Adipocyte (in vitro differentiated cells): ENCODE measurements around the gene RUNX3.
"Not testable (repeated sequence)": the region's sequence is repeated elsewhere in the genome, so short reads cannot be mapped to it uniquely, and the experiment has no call there.

Experiments used
- DNase-seq: peaks from one replicate; pipeline ENCODE4 v3.0.0-alpha.2; 2015; ENCODE audit warnings: low read depth
- H3K27me3 ChIP-seq: replicated peaks from 2 replicates; pipeline ENCODE4 v1.7.0; 2013; ENCODE audit warnings: mild to moderate bottlenecking, low read length, moderate library complexity; ENCODE audit not compliant: control insufficient read depth, insufficient read depth
- H3K36me3 ChIP-seq: 2 replicates; pipeline ENCODE4 v1.7.0; 2013; ENCODE audit warnings: low read length, mild to moderate bottlenecking, moderate library complexity; ENCODE audit not compliant: control insufficient read depth, insufficient read depth, severe bottlenecking
- H3K4me1 ChIP-seq: 2 replicates; pipeline ENCODE4 v1.7.0; 2013; ENCODE audit warnings: mild to moderate bottlenecking, low read length, moderate library complexity; ENCODE audit not compliant: control insufficient read depth, insufficient read depth
- H3K4me3 ChIP-seq: 2 replicates; pipeline ENCODE4 v1.7.0; 2013; ENCODE audit warnings: mild to moderate bottlenecking, low read length, moderate library complexity
- H3K9ac ChIP-seq: 2 replicates; pipeline ENCODE4 v1.7.0; 2013; ENCODE audit warnings: mild to moderate bottlenecking, low read length, moderate library complexity
- H3K9me3 ChIP-seq: 2 replicates; pipeline ENCODE4 v1.7.0; 2013; ENCODE audit warnings: mild to moderate bottlenecking, low read length, moderate library complexity; ENCODE audit not compliant: control insufficient read depth

Gene RUNX3

GRCh38 chr1:24930260-24931145 lies at the start of gene RUNX3:
RUNX3 (minus strand) TSS chr1:24930276; CDS start chr1:24929868, 408 bp downstream.
- no peaks in the 10 kb centered on the region for H3K4me1 ChIP-seq
- no peak within 1 kb of the TSS for H3K9ac ChIP-seq
- no peaks in the 10 kb centered on the region for H3K9me3 ChIP-seq
- H3K4me3 ChIP-seq: no peak within 1 kb of the TSS
- H3K27me3 ChIP-seq: peaks cover 87% of the 10 kb centered on the region
- DNase-seq: no peak
- no peaks in the 10 kb centered on the region for H3K36me3 ChIP-seq

DNA sequence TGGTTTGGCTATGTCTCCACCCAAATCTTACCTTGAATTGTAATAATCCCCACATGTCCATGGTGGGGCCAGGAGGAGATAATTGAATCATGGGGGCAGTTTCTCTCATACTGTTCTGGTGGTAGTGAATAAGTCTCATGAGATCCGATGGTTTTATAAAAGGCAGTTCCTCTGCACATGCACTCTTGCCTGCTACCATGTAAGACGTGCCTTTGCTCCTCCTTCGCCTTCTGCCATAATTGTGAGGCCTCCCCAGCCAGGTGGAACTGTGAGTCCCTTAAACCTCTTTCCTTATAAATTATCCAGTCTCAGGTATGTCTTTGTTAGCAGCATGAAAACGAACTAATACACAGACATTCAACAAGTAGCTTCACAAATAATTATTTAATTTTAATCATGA lies 49.2 kb upstream of the RUNX3 start:
- not testable (repeated sequence) for H3K36me3 ChIP-seq, H3K4me3 ChIP-seq, H3K4me1 ChIP-seq, H3K9ac ChIP-seq, DNase-seq
- H3K9me3 ChIP-seq: peaks cover 35% of the 10 kb centered on the region
- peaks cover 44% of the 10 kb centered on the region for H3K27me3 ChIP-seq

- Histone ChIP-seq H3K4me3 (no peak overlapping the region), H3K9ac (no peak overlapping the region), H3K36me3 (no peaks in the 10 kb centered on the region), H3K27me3 (peaks cover 39% of the 10 kb centered on the region), H3K9me3 (peaks cover 36% of the 10 kb centered on the region), H3K4me1 (no peaks in the 10 kb centered on the region)
- DNase-seq: no peak
These were observed 48.4 kb upstream of the RUNX3 start for GRCh38 chr1:24978383-24979032.

GRCh38 chr1:24975391-24975790 lies 45.3 kb upstream of the RUNX3 start:
- Histone ChIP-seq H3K27me3 (peaks cover 29% of the 10 kb centered on the region), H3K36me3 (no peaks in the 10 kb centered on the region), H3K9me3 (peaks cover 36% of the 10 kb centered on the region), H3K4me3 (no peak overlapping the region), H3K4me1 (peaks cover 2% of the 10 kb centered on the region), H3K9ac (no peak overlapping the region)
- DNase-seq: no peak

DNA sequence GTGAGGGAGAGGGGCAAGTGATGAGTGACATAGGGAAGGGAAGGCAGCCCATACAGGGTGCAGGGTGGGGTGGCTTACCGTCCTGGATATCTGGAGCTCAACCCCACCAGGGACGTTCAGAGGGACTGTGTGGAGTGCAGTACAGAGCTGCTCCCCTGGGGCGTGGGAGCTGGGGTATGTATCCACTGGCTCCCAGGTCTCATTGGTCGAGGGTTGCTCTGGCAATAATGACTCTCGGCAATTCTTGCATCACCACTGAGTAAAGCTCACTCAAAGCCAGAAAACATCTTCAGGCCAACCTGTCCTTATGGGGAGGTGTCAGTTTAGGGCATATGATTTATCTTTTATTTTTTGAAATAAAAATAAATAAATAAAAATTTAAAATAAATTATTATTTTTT lies 43.2 kb upstream of the RUNX3 start:
- Histone ChIP-seq H3K27me3 (peaks cover 17% of the 10 kb centered on the region), H3K9ac (no peak overlapping the region), H3K36me3 (no peaks in the 10 kb centered on the region), H3K4me3 (no peak overlapping the region), H3K4me1 (peaks cover 6% of the 10 kb centered on the region), H3K9me3 (peaks cover 27% of the 10 kb centered on the region)
- DNase-seq: no peak

DNA sequence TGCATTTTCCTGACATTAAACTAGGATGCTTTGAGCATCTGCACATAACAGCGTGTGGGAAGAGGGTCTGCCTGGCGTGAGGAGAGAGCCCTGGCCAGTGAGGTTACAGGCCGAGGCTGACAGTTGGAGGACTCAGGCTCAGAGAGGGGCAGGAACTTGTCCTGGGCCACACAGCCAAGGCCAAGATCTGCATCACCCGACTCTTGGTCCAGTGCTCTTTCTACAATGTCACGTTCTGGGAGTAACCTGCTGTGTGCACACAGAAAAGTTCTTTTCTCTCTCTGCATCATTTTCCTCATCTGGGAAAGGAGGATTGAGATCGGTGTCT lies 42.8 kb upstream of the RUNX3 start:
- no peak overlapping the region for H3K9ac ChIP-seq
- H3K36me3 ChIP-seq: no peaks in the 10 kb centered on the region
- H3K4me1 ChIP-seq: peaks cover 6% of the 10 kb centered on the region
- no peak for DNase-seq
- H3K9me3 ChIP-seq: peaks cover 27% of the 10 kb centered on the region
- no peak overlapping the region for H3K4me3 ChIP-seq
- peaks cover 12% of the 10 kb centered on the region for H3K27me3 ChIP-seq

DNA sequence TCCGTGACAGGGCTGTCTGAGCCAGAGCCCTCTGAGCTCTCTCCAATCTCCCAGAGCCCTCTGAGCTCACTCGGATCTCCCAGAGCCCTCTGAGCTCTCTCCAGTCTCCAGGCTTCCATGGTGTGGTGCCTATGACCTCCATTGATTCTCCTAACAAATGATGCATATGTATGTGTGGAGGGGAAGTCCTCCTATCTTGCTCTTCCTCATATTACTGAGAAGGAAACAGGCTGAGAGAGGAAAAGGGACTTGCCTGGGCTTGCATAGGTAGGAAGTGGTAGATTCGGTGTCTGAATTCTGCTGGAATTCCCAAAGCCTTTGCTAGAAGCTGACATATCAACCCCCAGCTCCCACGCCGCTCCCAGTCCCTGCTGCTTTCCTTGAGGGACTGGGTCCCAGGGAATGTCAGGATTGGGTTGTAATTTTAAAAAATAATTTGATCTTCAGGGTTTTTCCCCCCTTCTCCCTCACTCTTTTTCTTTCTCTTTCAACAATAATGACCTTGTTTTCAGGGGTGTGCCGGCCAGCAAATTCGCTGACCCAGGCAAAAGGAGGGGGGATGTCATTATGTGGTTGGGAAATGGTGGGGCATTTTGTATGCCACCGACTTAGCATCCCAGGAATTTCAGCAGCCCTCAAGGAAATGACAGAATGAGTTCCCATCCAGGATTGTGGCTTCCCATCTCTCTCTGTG lies 42.3 kb upstream of the RUNX3 start:
- H3K9me3 ChIP-seq: peaks cover 27% of the 10 kb centered on the region
- H3K4me1 ChIP-seq: peaks cover 6% of the 10 kb centered on the region

DNA sequence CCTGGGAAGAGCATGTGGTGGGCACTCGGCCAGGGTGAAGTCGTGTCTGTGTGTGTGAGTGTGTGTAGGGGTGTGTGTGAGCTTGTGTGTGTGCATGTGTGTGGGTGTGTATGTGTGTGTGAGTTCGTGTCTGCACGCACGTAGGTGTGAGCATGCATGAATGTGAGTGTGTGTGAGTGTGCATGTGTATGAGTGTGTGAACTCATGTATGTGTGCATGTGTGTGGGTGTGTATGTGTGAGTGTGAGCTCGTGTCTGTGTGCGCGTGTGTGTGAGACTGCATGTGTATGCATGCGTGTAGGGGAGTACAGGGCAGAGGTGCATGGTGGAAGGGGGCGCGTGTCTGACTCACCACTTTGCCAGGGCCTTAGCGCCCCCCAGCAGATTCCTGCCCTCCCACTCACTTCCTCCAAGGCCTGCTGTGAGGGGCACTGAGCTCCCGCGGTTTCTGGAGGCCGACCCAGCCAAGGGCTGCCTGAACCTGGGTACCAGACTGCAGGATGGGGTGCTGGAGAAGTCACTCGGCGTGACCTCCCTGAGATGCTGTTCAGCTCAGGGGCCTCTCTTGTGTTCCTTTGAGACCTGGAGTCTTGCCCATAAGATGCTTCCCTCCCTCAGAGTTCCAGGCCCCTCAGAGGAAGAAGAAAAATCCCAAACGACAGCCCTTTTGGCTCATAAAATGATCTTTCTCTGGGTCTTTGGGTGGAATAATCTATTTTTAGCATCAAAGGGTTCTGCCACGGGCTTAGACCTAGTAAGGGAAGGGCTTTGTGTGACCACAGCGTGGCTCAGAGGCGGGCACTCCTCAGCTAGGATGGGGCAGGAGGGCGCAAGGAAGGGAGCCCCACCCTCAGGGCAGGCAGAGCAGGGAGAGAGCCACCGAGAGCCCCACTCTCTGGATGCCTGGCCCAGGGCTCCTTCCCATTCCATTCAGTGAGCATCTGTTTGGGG lies 41.1 kb upstream of the RUNX3 start:
- no peak overlapping the region for H3K4me3 ChIP-seq
- DNase-seq: no peak
- no peaks in the 10 kb centered on the region for H3K36me3 ChIP-seq
- H3K4me1 ChIP-seq: peaks cover 6% of the 10 kb centered on the region
- peaks cover 20% of the 10 kb centered on the region for H3K9me3 ChIP-seq
- peaks cover 12% of the 10 kb centered on the region for H3K27me3 ChIP-seq
- no peak overlapping the region for H3K9ac ChIP-seq

More for the DNA sequence above, 42.3 kb upstream of the RUNX3 start:
- peaks cover 12% of the 10 kb centered on the region for H3K27me3 ChIP-seq
- H3K9ac ChIP-seq: no peak overlapping the region
- no peaks in the 10 kb centered on the region for H3K36me3 ChIP-seq
- no peak overlapping the region for H3K4me3 ChIP-seq
- no peak for DNase-seq

- peaks cover 12% of the 10 kb centered on the region for H3K27me3 ChIP-seq
- peak; percentile 33 for DNase-seq
- H3K36me3 ChIP-seq: no peaks in the 10 kb centered on the region
- no peak overlapping the region for H3K4me3 ChIP-seq
- H3K9me3 ChIP-seq: peaks cover 12% of the 10 kb centered on the region
- H3K4me1 ChIP-seq: peaks cover 6% of the 10 kb centered on the region
- no peak overlapping the region for H3K9ac ChIP-seq
These were observed 40.3 kb upstream of the RUNX3 start for GRCh38 chr1:24970399-24970753.

GRCh38 chr1:24969596-24970398 lies 39.7 kb upstream of the RUNX3 start:
- peaks cover 6% of the 10 kb centered on the region for H3K9me3 ChIP-seq
- H3K36me3 ChIP-seq: no peaks in the 10 kb centered on the region
- peaks cover 6% of the 10 kb centered on the region for H3K4me1 ChIP-seq
- no peak for DNase-seq
- H3K4me3 ChIP-seq: no peak overlapping the region
- no peak overlapping the region for H3K9ac ChIP-seq
- H3K27me3 ChIP-seq: peaks cover 12% of the 10 kb centered on the region
